GM21619 (cell line): Measurements from ENCODE around the gene ALK.

Experiments used
- ATAC-seq: cut with Tn5 transposase; IDR thresholded peaks from one replicate; pipeline ENCODE4 v1.9.1; 2021; ENCODE audit not compliant: unreplicated experiment

The ALK gene

GRCh38 chr2:29662861-29663260 lies 258.5 kb downstream of the ALK start:
- no peak for ATAC-seq

GRCh38 chr2:29660201-29660600 lies 261.2 kb downstream of the ALK start:
- ATAC-seq: no peak

GRCh38 chr2:29659178-29659577 lies 262.2 kb downstream of the ALK start:
- ATAC-seq: no peak

- ATAC-seq: no peak
These were observed 263.7 kb downstream of the ALK start for GRCh38 chr2:29657674-29658073.

GRCh38 chr2:29655391-29656086 lies 265.8 kb downstream of the ALK start:
- no peak for ATAC-seq

- no peak for ATAC-seq
These were observed 270.7 kb downstream of the ALK start for GRCh38 chr2:29650631-29651097.

GRCh38 chr2:29644949-29645348 lies 276.4 kb downstream of the ALK start:
- ATAC-seq: no peak

GRCh38 chr2:29643196-29643595 lies 278.2 kb downstream of the ALK start:
- no peak for ATAC-seq

- ATAC-seq: no peak
These were observed 281.0 kb downstream of the ALK start for GRCh38 chr2:29640360-29640759.

GRCh38 chr2:29638641-29639040 lies 282.7 kb downstream of the ALK start:
- no peak for ATAC-seq

GRCh38 chr2:29634916-29635315 lies 286.5 kb downstream of the ALK start:
- no peak for ATAC-seq

GRCh38 chr2:29632018-29632417 lies 289.4 kb downstream of the ALK start:
- no peak for ATAC-seq

GRCh38 chr2:29629495-29629894 lies 291.9 kb downstream of the ALK start:
- ATAC-seq: no peak

- no peak for ATAC-seq
These were observed 292.5 kb downstream of the ALK start for GRCh38 chr2:29628862-29629261.

- no peak for ATAC-seq
These were observed 293.2 kb downstream of the ALK start for GRCh38 chr2:29628108-29628745.

GRCh38 chr2:29627279-29627711 lies 294.1 kb downstream of the ALK start:
- no peak for ATAC-seq

GRCh38 chr2:29620890-29621289 lies 300.5 kb downstream of the ALK start:
- ATAC-seq: no peak

- ATAC-seq: no peak
These were observed 301.7 kb downstream of the ALK start for GRCh38 chr2:29619689-29620088.

GRCh38 chr2:29618024-29618423 lies 303.4 kb downstream of the ALK start:
- ATAC-seq: no peak

- no peak for ATAC-seq
These were observed 304.0 kb downstream of the ALK start for GRCh38 chr2:29617351-29617750.

- ATAC-seq: no peak
These were observed 304.8 kb downstream of the ALK start for GRCh38 chr2:29616569-29616968.

GRCh38 chr2:29615841-29616240 lies 305.5 kb downstream of the ALK start:
- ATAC-seq: no peak

- no peak for ATAC-seq
These were observed 306.2 kb downstream of the ALK start for GRCh38 chr2:29615183-29615582.
